Measurements from ENCODE around the gene HID1.

DNA sequence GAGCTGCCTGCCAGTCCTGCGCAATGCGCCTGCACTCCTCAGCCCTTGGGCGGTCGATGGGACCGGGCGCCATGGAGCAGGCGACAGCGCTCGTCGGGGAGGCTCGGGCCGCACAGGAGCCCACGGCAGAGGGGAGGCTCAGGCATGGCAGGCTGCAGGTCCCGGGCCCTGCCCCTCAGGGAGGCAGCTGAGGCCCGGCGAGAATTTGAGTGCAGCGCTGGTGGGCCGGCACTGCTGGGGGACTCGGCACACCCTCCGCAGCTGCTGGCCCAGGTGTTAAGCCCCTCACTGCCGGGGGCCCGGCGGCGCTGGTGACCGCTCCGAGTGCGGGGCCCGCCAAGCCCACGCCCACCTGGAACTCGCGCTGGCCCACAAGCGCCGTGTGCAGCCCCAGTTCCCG, 65.5 kb downstream of the HID1 start:
- TF ChIP-seq, protein P1, sequence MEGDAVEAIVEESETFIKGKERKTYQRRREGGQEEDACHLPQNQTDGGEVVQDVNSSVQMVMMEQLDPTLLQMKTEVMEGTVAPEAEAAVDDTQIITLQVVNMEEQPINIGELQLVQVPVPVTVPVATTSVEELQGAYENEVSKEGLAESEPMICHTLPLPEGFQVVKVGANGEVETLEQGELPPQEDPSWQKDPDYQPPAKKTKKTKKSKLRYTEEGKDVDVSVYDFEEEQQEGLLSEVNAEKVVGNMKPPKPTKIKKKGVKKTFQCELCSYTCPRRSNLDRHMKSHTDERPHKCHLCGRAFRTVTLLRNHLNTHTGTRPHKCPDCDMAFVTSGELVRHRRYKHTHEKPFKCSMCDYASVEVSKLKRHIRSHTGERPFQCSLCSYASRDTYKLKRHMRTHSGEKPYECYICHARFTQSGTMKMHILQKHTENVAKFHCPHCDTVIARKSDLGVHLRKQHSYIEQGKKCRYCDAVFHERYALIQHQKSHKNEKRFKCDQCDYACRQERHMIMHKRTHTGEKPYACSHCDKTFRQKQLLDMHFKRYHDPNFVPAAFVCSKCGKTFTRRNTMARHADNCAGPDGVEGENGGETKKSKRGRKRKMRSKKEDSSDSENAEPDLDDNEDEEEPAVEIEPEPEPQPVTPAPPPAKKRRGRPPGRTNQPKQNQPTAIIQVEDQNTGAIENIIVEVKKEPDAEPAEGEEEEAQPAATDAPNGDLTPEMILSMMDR (conservative IDR thresholded peaks at IDR 0.05; ENCODE audit: low read depth in 2 of 2): no peak
- TF ChIP-seq EZH2 (IDR thresholded peaks at IDR 0.05; ENCODE audit: low read depth, unreplicated experiment) (no peak), JUNB (IDR thresholded peaks at IDR 0.05; ENCODE audit: unreplicated experiment) (no peak), EZH2phosphoT487 (IDR thresholded peaks at IDR 0.05; ENCODE audit: unreplicated experiment) (no peak), POLR2AphosphoS5 (IDR thresholded peaks at IDR 0.05; ENCODE audit: low read depth) (no peak)
- TF ChIP-seq, protein P2, sequence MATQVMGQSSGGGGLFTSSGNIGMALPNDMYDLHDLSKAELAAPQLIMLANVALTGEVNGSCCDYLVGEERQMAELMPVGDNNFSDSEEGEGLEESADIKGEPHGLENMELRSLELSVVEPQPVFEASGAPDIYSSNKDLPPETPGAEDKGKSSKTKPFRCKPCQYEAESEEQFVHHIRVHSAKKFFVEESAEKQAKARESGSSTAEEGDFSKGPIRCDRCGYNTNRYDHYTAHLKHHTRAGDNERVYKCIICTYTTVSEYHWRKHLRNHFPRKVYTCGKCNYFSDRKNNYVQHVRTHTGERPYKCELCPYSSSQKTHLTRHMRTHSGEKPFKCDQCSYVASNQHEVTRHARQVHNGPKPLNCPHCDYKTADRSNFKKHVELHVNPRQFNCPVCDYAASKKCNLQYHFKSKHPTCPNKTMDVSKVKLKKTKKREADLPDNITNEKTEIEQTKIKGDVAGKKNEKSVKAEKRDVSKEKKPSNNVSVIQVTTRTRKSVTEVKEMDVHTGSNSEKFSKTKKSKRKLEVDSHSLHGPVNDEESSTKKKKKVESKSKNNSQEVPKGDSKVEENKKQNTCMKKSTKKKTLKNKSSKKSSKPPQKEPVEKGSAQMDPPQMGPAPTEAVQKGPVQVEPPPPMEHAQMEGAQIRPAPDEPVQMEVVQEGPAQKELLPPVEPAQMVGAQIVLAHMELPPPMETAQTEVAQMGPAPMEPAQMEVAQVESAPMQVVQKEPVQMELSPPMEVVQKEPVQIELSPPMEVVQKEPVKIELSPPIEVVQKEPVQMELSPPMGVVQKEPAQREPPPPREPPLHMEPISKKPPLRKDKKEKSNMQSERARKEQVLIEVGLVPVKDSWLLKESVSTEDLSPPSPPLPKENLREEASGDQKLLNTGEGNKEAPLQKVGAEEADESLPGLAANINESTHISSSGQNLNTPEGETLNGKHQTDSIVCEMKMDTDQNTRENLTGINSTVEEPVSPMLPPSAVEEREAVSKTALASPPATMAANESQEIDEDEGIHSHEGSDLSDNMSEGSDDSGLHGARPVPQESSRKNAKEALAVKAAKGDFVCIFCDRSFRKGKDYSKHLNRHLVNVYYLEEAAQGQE (IDR thresholded peaks at IDR 0.05; ENCODE audit: unreplicated experiment): no peak

All from GM23338 (cell line).